ENCODE data around the gene CDH24. TPM values are rescaled to one million over a fixed set of nuclear protein-coding genes. Genes with fewer than 3 reads are reported as not detected.
A peak's percentile ranks its signal among the peaks of the same experiment; 100 is the strongest.

Gene CDH24
- total and polyA plus RNA-seq, 2 of the 13 experiments (the other 11 are each of a cell fraction or from before 2014, with no cell fraction given) = 0.69 to 0.99 TPM

- Histone ChIP-seq H3K79me2 (ENCODE audit: insufficient read depth, low read length) (no peaks in the 10 kb centered on the region), H4K20me1 (ENCODE audit: insufficient read depth, low read length) (no peaks in the 10 kb centered on the region), H3K27ac (ENCODE audit: extremely low read length, insufficient read depth, low read length) (no peak overlapping the region), H3K4me2 (ENCODE audit: low read depth, low read length) (peak overlapping the region; percentile 70), H3K36me3 (replicated peaks in 1 of 2; ENCODE audit: control insufficient read depth in 1 of 2, insufficient read depth in 2 of 2, low read length in 2 of 2) (peaks cover 0 to 2% of the 10 kb centered on the region in 2 experiments; a peak in 3 of 5 replicates), H3K27me3 (ENCODE audit: control insufficient read depth in 1 of 2, insufficient read depth in 2 of 2, low read length in 2 of 2) (peaks cover 8 to 45% of the 10 kb centered on the region in 2 experiments), H2AFZ (ENCODE audit: low read length) (peak overlapping the region; percentile 39), H3K4me1 (ENCODE audit: insufficient read depth, low read length) (peaks cover 40% of the 10 kb centered on the region), H3K9me3 (ENCODE audit: low read length) (no peaks in the 10 kb centered on the region), H3K9ac (ENCODE audit: insufficient read depth, low read depth, low read length) (peak overlapping the region; percentile 19; the same call in 1 of the 2 replicates), H3K4me3 (replicated peaks in 1 of 3; ENCODE audit: insufficient read depth in 1 of 3, low read depth in 2 of 3, low read length in 3 of 3) (peak overlapping the region in 1 of 3 experiments; percentile 44; a peak in 3 of 6 replicates)
- peak; percentile 2 for ATAC-seq
- no peak for DNase-seq (ENCODE audit: low spot score)
- no peak for FAIRE-seq
- TF ChIP-seq EEA1 (CRISPR knock-in tag; IDR thresholded peaks at IDR 0.05; ENCODE audit: borderline replicate concordance) = peak; percentile 53; the same call in 1 of the 2 replicates
- TF ChIP-seq TCF12 (IDR thresholded peaks at IDR 0.05) = no peak
- no peak for TF ChIP-seq TCF12 (CRISPR knock-in tag; IDR thresholded peaks at IDR 0.05)
- TF ChIP-seq ZNF563 (CRISPR knock-in tag; IDR thresholded peaks at IDR 0.05) = peak; percentile 25; the same call in 1 of the 2 replicates
- TF ChIP-seq ZNF703 (CRISPR knock-in tag; IDR thresholded peaks at IDR 0.05; ENCODE audit: borderline replicate concordance) = no peak
- 0 out of 2 replicates have a peak, but pooled peaks have one; percentile 17 for TF ChIP-seq EZH2 (conservative IDR thresholded peaks at IDR 0.05; ENCODE audit: low read depth, low read length)
- TF ChIP-seq FOXO1 (CRISPR knock-in tag; IDR thresholded peaks at IDR 0.05) = peak; percentile 12; the same call in 1 of the 2 replicates
- TF ChIP-seq JUNB (CRISPR knock-in tag; IDR thresholded peaks at IDR 0.05; ENCODE audit: borderline replicate concordance) = no peak
- TF ChIP-seq NFRKB (IDR thresholded peaks at IDR 0.05) = no peak
- TF ChIP-seq HNF4A (CRISPR knock-in tag; IDR thresholded peaks at IDR 0.05) = peak; percentile 17; the same call in 1 of the 2 replicates
- TF ChIP-seq ZNF558 (CRISPR knock-in tag; IDR thresholded peaks at IDR 0.05; ENCODE audit: borderline replicate concordance) = no peak
- no peak for TF ChIP-seq SMARCC2 (IDR thresholded peaks at IDR 0.05)
- TF ChIP-seq PAX8 (CRISPR knock-in tag; IDR thresholded peaks at IDR 0.05; ENCODE audit: borderline replicate concordance) = no peak
- TF ChIP-seq ZNF329 (CRISPR knock-in tag; IDR thresholded peaks at IDR 0.05; ENCODE audit: low read depth) = no peak
- 0 out of 2 replicates have a peak, but pooled peaks have one; percentile 60 for TF ChIP-seq ZNF709 (CRISPR knock-in tag; IDR thresholded peaks at IDR 0.05)
- TF ChIP-seq ZIK1 (CRISPR knock-in tag; IDR thresholded peaks at IDR 0.05; ENCODE audit: borderline replicate concordance, low read depth) = 0 out of 2 replicates have a peak, but pooled peaks have one; percentile 60
- no peak for TF ChIP-seq NR1H2 (CRISPR knock-in tag; IDR thresholded peaks at IDR 0.05; ENCODE audit: borderline replicate concordance, low read depth)
- no peak for TF ChIP-seq KLF16 (CRISPR knock-in tag; IDR thresholded peaks at IDR 0.05)
- POLR2A ChIA-PET = interaction anchor here (1.4 to 4.5 kb wide), 2 partner anchors 9 to 122 kb away, joined by 3 to 52 read pairs; partner anchors contain the start of genes ACIN1 and C14orf119
- in situ Hi-C loops (cut with HindIII; ENCODE audit: extremely low pct_ligation_motif_present, low pct_unique_long_range_greater_than_20kb) (no loop called here), intact Hi-C loops (cut with micrococcal nuclease; ENCODE audit: unreplicated experiment) (no loop called here)
- WGBS (ENCODE audit: low lambda C conversion rate) = 20% methylated on average over 6 of the region's 6 CpGs
- CTCF ChIA-PET (ENCODE audit: low intra/inter-chr PET ratio, low total read pairs) = no interaction called here
- BruUV-seq (replicated peaks) = no TSS peak
These were observed 46.8 kb upstream of the CDH24 start for GRCh38 chr14:23104070-23104590.
